ENCODE results near the gene NEURL3. TPM values are rescaled to one million over a fixed set of nuclear protein-coding genes. Genes with fewer than 3 reads are reported as not detected.

The NEURL3 gene
- total RNA-seq, 5 donors from 2014 or later (not counting 1 experiment from before 2014, with no cell fraction given): 0.23 TPM; not detected in 4

DNA sequence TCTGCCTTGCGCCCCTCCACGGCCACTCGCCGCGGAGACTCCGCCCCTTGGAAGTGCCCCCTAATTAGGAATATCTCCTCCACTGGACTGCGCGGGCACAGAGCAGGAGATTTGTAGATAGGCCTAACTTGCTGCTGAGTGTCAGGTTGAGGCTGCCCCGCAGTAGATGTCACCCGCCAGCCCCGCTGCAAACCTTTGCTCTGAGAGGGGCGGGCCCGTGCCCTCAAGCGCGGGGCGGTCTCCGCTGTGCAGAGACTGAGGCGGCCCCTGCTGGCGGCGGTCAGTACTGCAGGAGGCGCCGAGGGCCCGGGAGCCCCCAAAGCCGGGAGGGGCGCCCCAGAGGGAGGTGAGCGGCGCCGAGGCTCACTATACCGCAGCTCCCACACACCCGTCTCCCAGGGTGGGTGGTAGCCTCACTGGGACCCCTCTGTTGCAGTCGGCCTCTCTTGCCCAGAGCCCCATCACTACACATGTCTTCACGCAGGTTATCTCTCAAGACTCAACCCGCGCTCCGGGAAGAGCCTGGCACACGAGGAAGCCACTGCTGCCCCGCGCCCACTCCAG, 2.9 kb upstream of the NEURL3 start:
- Histone ChIP-seq H3K9me3 (no peaks in the 10 kb centered on the region), H3K4me3 (ENCODE audit: control insufficient read depth in 1 of 2, extremely low read depth in 1 of 2, low read length in 1 of 2) (peak overlapping the region; percentile 37 to 52), H3K27ac (ENCODE audit: low read length) (no peak overlapping the region), H3K36me3 (ENCODE audit: control insufficient read depth in 2 of 2, extremely low read depth in 1 of 2, insufficient read depth in 1 of 2, low read length in 1 of 2) (no peaks in the 10 kb centered on the region), H3K4me1 (ENCODE audit: control insufficient read depth in 1 of 2, extremely low read depth in 1 of 2, insufficient read depth in 2 of 2, low read length in 2 of 2) (peaks cover 2 to 21% of the 10 kb centered on the region in 2 experiments), H3K27me3 (replicated peaks in 1 of 2; ENCODE audit: control insufficient read depth in 2 of 2, extremely low read depth in 1 of 2, insufficient read depth in 2 of 2, low read length in 1 of 2) (peaks cover 0 to 36% of the 10 kb centered on the region in 2 experiments)
- POLR2A ChIA-PET: no interaction called here
- H3K27me3 Mint-ChIP-seq: peaks cover 5 to 14% of the 10 kb centered on the region in 2 donors
- CTCF ChIA-PET: interaction anchor here in 1 of 2 donors (2.2 kb wide), 1 partner anchor 101 kb away, joined by 8 read pairs; no protein-coding TSS in a partner anchor
- peak overlapping the region in 1 of 2 donors; percentile 27 for H3K27ac Mint-ChIP-seq
- ATAC-seq (replicated peaks in 1 of 4): peak; percentile 96 to 99 (median 97)
- H3K36me3 Mint-ChIP-seq: no peaks in the 10 kb centered on the region
- H3K9me3 Mint-ChIP-seq: no peaks in the 10 kb centered on the region
- peak; percentile 71 to 94 (median 86) for DNase-seq
- H3K4me3 Mint-ChIP-seq: peak overlapping the region; percentile 63 to 71 (median 69)
- WGBS (ENCODE audit: insufficient coverage): 10% methylated on average over 27 of the region's 38 CpGs
- peaks cover 9 to 16% (median 13%) of the 10 kb centered on the region in 3 donors for H3K4me1 Mint-ChIP-seq

GRCh38 chr2:96506907-96507240, 1.7 kb upstream of the NEURL3 start:
- H3K36me3 Mint-ChIP-seq: no peaks in the 10 kb centered on the region
- Histone ChIP-seq H3K4me1 (ENCODE audit: control insufficient read depth in 1 of 2, extremely low read depth in 1 of 2, insufficient read depth in 2 of 2, low read length in 2 of 2) (peaks cover 3 to 28% of the 10 kb centered on the region in 2 experiments), H3K27ac (ENCODE audit: low read length) (no peak overlapping the region), H3K27me3 (replicated peaks in 1 of 2; ENCODE audit: control insufficient read depth in 2 of 2, extremely low read depth in 1 of 2, insufficient read depth in 2 of 2, low read length in 1 of 2) (peaks cover 0 to 45% of the 10 kb centered on the region in 2 experiments), H3K4me3 (ENCODE audit: control insufficient read depth in 1 of 2, extremely low read depth in 1 of 2, low read length in 1 of 2) (no peak overlapping the region), H3K9me3 (no peaks in the 10 kb centered on the region), H3K36me3 (ENCODE audit: control insufficient read depth in 2 of 2, extremely low read depth in 1 of 2, insufficient read depth in 1 of 2, low read length in 1 of 2) (no peaks in the 10 kb centered on the region)
- no peak overlapping the region for H3K4me3 Mint-ChIP-seq
- ChIA-PET CTCF (interaction anchor here in 1 of 2 donors (0.8 kb wide), 1 partner anchor 101 kb away, joined by 3 read pairs; no protein-coding TSS in a partner anchor), POLR2A (no interaction called here)
- 96% methylated on average over 6 of the region's 7 CpGs for whole genome bisulfite sequencing (ENCODE audit: insufficient coverage)
- H3K27me3 Mint-ChIP-seq: peaks cover 3 to 17% of the 10 kb centered on the region in 2 donors
- ATAC-seq (replicated peaks in 1 of 4): no peak
- H3K4me1 Mint-ChIP-seq: peaks cover 14 to 20% (median 17%) of the 10 kb centered on the region in 3 donors
- no peak overlapping the region for H3K27ac Mint-ChIP-seq
- H3K9me3 Mint-ChIP-seq: no peaks in the 10 kb centered on the region
- peak in 1 of 35 experiments; percentile 8 for DNase-seq

GRCh38 chr2:96506016-96506906, 1.1 kb upstream of the NEURL3 start:
- WGBS (ENCODE audit: insufficient coverage): 85% methylated on average over 3 of the region's 8 CpGs
- Mint-ChIP-seq H3K27ac (no peak overlapping the region), H3K27me3 (peaks cover 3 to 17% of the 10 kb centered on the region in 2 donors), H3K4me3 (no peak overlapping the region), H3K9me3 (no peaks in the 10 kb centered on the region), H3K4me1 (peaks cover 20 to 26% (median 23%) of the 10 kb centered on the region in 3 donors), H3K36me3 (no peaks in the 10 kb centered on the region)
- DNase-seq: no peak
- H3K4me3 ChIP-seq (ENCODE audit: control insufficient read depth in 1 of 2, extremely low read depth in 1 of 2, low read length in 1 of 2): no peak overlapping the region
- H3K36me3 ChIP-seq (ENCODE audit: control insufficient read depth in 2 of 2, extremely low read depth in 1 of 2, insufficient read depth in 1 of 2, low read length in 1 of 2): no peaks in the 10 kb centered on the region
- CTCF ChIA-PET: interaction anchor here in 1 of 2 donors (0.8 kb wide), 1 partner anchor 100 kb away, joined by 3 read pairs; no protein-coding TSS in a partner anchor
- no peak for ATAC-seq (replicated peaks in 1 of 4)
- no peaks in the 10 kb centered on the region for H3K9me3 ChIP-seq
- H3K27ac ChIP-seq (ENCODE audit: low read length): no peak overlapping the region
- POLR2A ChIA-PET: interaction anchor here in 1 of 2 donors (0.6 kb wide), 1 partner anchor 93 kb away, joined by 6 read pairs; no protein-coding TSS in a partner anchor
- peaks cover 0 to 50% of the 10 kb centered on the region in 2 experiments for H3K27me3 ChIP-seq (replicated peaks in 1 of 2; ENCODE audit: control insufficient read depth in 2 of 2, extremely low read depth in 1 of 2, insufficient read depth in 2 of 2, low read length in 1 of 2)
- H3K4me1 ChIP-seq (ENCODE audit: control insufficient read depth in 1 of 2, extremely low read depth in 1 of 2, insufficient read depth in 2 of 2, low read length in 2 of 2): peaks cover 5 to 34% of the 10 kb centered on the region in 2 experiments

- Histone ChIP-seq H3K36me3 (ENCODE audit: control insufficient read depth in 2 of 2, extremely low read depth in 1 of 2, insufficient read depth in 1 of 2, low read length in 1 of 2) (no peaks in the 10 kb centered on the region), H3K4me1 (ENCODE audit: control insufficient read depth in 1 of 2, extremely low read depth in 1 of 2, insufficient read depth in 2 of 2, low read length in 2 of 2) (peaks cover 5 to 26% of the 10 kb centered on the region in 2 experiments), H3K27ac (ENCODE audit: low read length) (no peak overlapping the region), H3K4me3 (ENCODE audit: control insufficient read depth in 1 of 2, extremely low read depth in 1 of 2, low read length in 1 of 2) (no peak overlapping the region), H3K9me3 (no peaks in the 10 kb centered on the region), H3K27me3 (replicated peaks in 1 of 2; ENCODE audit: control insufficient read depth in 2 of 2, extremely low read depth in 1 of 2, insufficient read depth in 2 of 2, low read length in 1 of 2) (peaks cover 0 to 37% of the 10 kb centered on the region in 2 experiments)
- POLR2A ChIA-PET: no interaction called here
- CTCF ChIA-PET: no interaction called here
- Mint-ChIP-seq H3K36me3 (no peaks in the 10 kb centered on the region), H3K4me1 (peaks cover 16 to 22% (median 20%) of the 10 kb centered on the region in 3 donors), H3K27ac (no peak overlapping the region), H3K9me3 (no peaks in the 10 kb centered on the region), H3K4me3 (no peak overlapping the region), H3K27me3 (peaks cover 0 to 3% of the 10 kb centered on the region in 2 donors)
- DNase-seq: no peak
- ATAC-seq (replicated peaks in 1 of 4): no peak
- 85% methylated on average over 4 of the region's 12 CpGs for WGBS (ENCODE audit: insufficient coverage)
Observed at GRCh38 chr2:96503637-96504243, 1.4 kb downstream of the NEURL3 start.

- Mint-ChIP-seq H3K27ac (no peak overlapping the region), H3K27me3 (peaks cover 0 to 3% of the 10 kb centered on the region in 2 donors), H3K4me3 (no peak overlapping the region), H3K36me3 (no peaks in the 10 kb centered on the region), H3K9me3 (no peaks in the 10 kb centered on the region), H3K4me1 (peaks cover 15 to 20% (median 20%) of the 10 kb centered on the region in 3 donors)
- 91% methylated on average over 8 of the region's 13 CpGs for WGBS (ENCODE audit: insufficient coverage)
- H3K27me3 ChIP-seq (replicated peaks in 1 of 2; ENCODE audit: control insufficient read depth in 2 of 2, extremely low read depth in 1 of 2, insufficient read depth in 2 of 2, low read length in 1 of 2): peaks cover 0 to 31% of the 10 kb centered on the region in 2 experiments
- H3K27ac ChIP-seq (ENCODE audit: low read length): no peak overlapping the region
- ATAC-seq (replicated peaks in 1 of 4) (no peak), DNase-seq (no peak)
- ChIA-PET POLR2A (no interaction called here), CTCF (no interaction called here)
- H3K4me3 ChIP-seq (ENCODE audit: control insufficient read depth in 1 of 2, extremely low read depth in 1 of 2, low read length in 1 of 2): no peak overlapping the region
- H3K36me3 ChIP-seq (ENCODE audit: control insufficient read depth in 2 of 2, extremely low read depth in 1 of 2, insufficient read depth in 1 of 2, low read length in 1 of 2): no peaks in the 10 kb centered on the region
- H3K9me3 ChIP-seq: no peaks in the 10 kb centered on the region
- H3K4me1 ChIP-seq (ENCODE audit: control insufficient read depth in 1 of 2, extremely low read depth in 1 of 2, insufficient read depth in 2 of 2, low read length in 2 of 2): peaks cover 3 to 19% of the 10 kb centered on the region in 2 experiments
Observed at GRCh38 chr2:96502891-96503636, 2.1 kb downstream of the NEURL3 start.

Data from T-cell (primary cell).